ENCODE measurements around the gene VAV3.
"Not testable (repeated sequence)": the region's sequence is repeated elsewhere in the genome, so short reads cannot be mapped to it uniquely, and the experiment has no call there.

The VAV3 gene

GRCh38 chr1:107762751-107763390, 202.1 kb downstream of the VAV3 start:
- no peak overlapping the region for H3K4me3 Mint-ChIP-seq
- H3K9me3 Mint-ChIP-seq = no peaks in the 10 kb centered on the region
- H3K27me3 Mint-ChIP-seq = no peaks in the 10 kb centered on the region
- intact Hi-C loops (cut with micrococcal nuclease) = no loop called here
- H3K27ac Mint-ChIP-seq = no peak overlapping the region
- peaks cover 56% of the 10 kb centered on the region for H3K36me3 Mint-ChIP-seq (ENCODE audit: low read depth)
- no peaks in the 10 kb centered on the region for H3K4me1 Mint-ChIP-seq (ENCODE audit: low read depth)

- Mint-ChIP-seq H3K4me1 (ENCODE audit: low read depth) (no peaks in the 10 kb centered on the region), H3K27ac (no peak overlapping the region), H3K9me3 (no peaks in the 10 kb centered on the region), H3K36me3 (ENCODE audit: low read depth) (peaks cover 50% of the 10 kb centered on the region), H3K27me3 (no peaks in the 10 kb centered on the region), H3K4me3 (no peak overlapping the region)
- intact Hi-C loops (cut with micrococcal nuclease) = no loop called here
Measured at GRCh38 chr1:107760065-107760464, 204.9 kb downstream of the VAV3 start.

GRCh38 chr1:107750364-107750959, 214.5 kb downstream of the VAV3 start:
- Mint-ChIP-seq H3K27me3 (no peaks in the 10 kb centered on the region), H3K9me3 (no peaks in the 10 kb centered on the region), H3K4me1 (ENCODE audit: low read depth) (no peaks in the 10 kb centered on the region), H3K4me3 (no peak overlapping the region), H3K36me3 (ENCODE audit: low read depth) (peaks cover 43% of the 10 kb centered on the region), H3K27ac (no peak overlapping the region)
- intact Hi-C loops (cut with micrococcal nuclease) = loop anchor here (1.0 kb wide), 1 partner anchor 318 kb away; no protein-coding TSS in a partner anchor

GRCh38 chr1:107748531-107748930, 216.4 kb downstream of the VAV3 start:
- intact Hi-C loops (cut with micrococcal nuclease) = loop anchor here (10.0 kb wide), 1 partner anchor 154 kb away; no protein-coding TSS in a partner anchor
- no peak overlapping the region for H3K27ac Mint-ChIP-seq
- no peak overlapping the region for H3K4me3 Mint-ChIP-seq
- H3K27me3 Mint-ChIP-seq = no peaks in the 10 kb centered on the region
- peaks cover 30% of the 10 kb centered on the region for H3K36me3 Mint-ChIP-seq (ENCODE audit: low read depth)
- no peaks in the 10 kb centered on the region for H3K9me3 Mint-ChIP-seq
- no peaks in the 10 kb centered on the region for H3K4me1 Mint-ChIP-seq (ENCODE audit: low read depth)

GRCh38 chr1:107741242-107741641, 223.7 kb downstream of the VAV3 start:
- Mint-ChIP-seq H3K27ac (no peak overlapping the region), H3K27me3 (no peaks in the 10 kb centered on the region), H3K4me1 (ENCODE audit: low read depth) (peaks cover 33% of the 10 kb centered on the region), H3K36me3 (ENCODE audit: low read depth) (peaks cover 20% of the 10 kb centered on the region), H3K4me3 (no peak overlapping the region), H3K9me3 (no peaks in the 10 kb centered on the region)
- intact Hi-C loops (cut with micrococcal nuclease) = loop anchor here (10.0 kb wide), 1 partner anchor 146 kb away; no protein-coding TSS in a partner anchor

GRCh38 chr1:107740579-107740978, 224.4 kb downstream of the VAV3 start:
- intact Hi-C loops (cut with micrococcal nuclease) = loop anchor here (10.0 kb wide), 1 partner anchor 146 kb away; no protein-coding TSS in a partner anchor
- Mint-ChIP-seq H3K9me3 (no peaks in the 10 kb centered on the region), H3K27me3 (no peaks in the 10 kb centered on the region), H3K4me3 (no peak overlapping the region), H3K27ac (no peak overlapping the region), H3K36me3 (ENCODE audit: low read depth) (peaks cover 22% of the 10 kb centered on the region), H3K4me1 (ENCODE audit: low read depth) (peaks cover 33% of the 10 kb centered on the region)

GRCh38 chr1:107739651-107740050, 225.3 kb downstream of the VAV3 start:
- Mint-ChIP-seq H3K9me3 (no peaks in the 10 kb centered on the region), H3K27me3 (no peaks in the 10 kb centered on the region), H3K4me1 (ENCODE audit: low read depth) (peaks cover 33% of the 10 kb centered on the region), H3K36me3 (ENCODE audit: low read depth) (peaks cover 28% of the 10 kb centered on the region), H3K27ac (peak overlapping the region; percentile 85), H3K4me3 (no peak overlapping the region)
- intact Hi-C loops (cut with micrococcal nuclease) = loop anchor here (10.0 kb wide), 1 partner anchor 145 kb away; no protein-coding TSS in a partner anchor

- Mint-ChIP-seq H3K27ac (peak overlapping the region; percentile 85), H3K36me3 (ENCODE audit: low read depth) (peaks cover 28% of the 10 kb centered on the region), H3K9me3 (no peaks in the 10 kb centered on the region), H3K4me3 (no peak overlapping the region), H3K27me3 (no peaks in the 10 kb centered on the region), H3K4me1 (ENCODE audit: low read depth) (peaks cover 33% of the 10 kb centered on the region)
- intact Hi-C loops (cut with micrococcal nuclease) = no loop called here
Measured at GRCh38 chr1:107739201-107739600, 225.8 kb downstream of the VAV3 start.

- H3K4me3 Mint-ChIP-seq; intact Hi-C loops (cut with micrococcal nuclease); H3K4me1 Mint-ChIP-seq (ENCODE audit: low read depth); H3K27me3 Mint-ChIP-seq; H3K27ac Mint-ChIP-seq; H3K9me3 Mint-ChIP-seq: not testable (repeated sequence)
- H3K36me3 Mint-ChIP-seq (ENCODE audit: low read depth) = peaks cover 24% of the 10 kb centered on the region
Measured at GRCh38 chr1:107733401-107733800, 231.6 kb downstream of the VAV3 start.

- intact Hi-C loops (cut with micrococcal nuclease) = no loop called here
- H3K4me3 Mint-ChIP-seq = no peak overlapping the region
- H3K9me3 Mint-ChIP-seq = no peaks in the 10 kb centered on the region
- peaks cover 30% of the 10 kb centered on the region for H3K36me3 Mint-ChIP-seq (ENCODE audit: low read depth)
- H3K4me1 Mint-ChIP-seq (ENCODE audit: low read depth) = no peaks in the 10 kb centered on the region
- no peak overlapping the region for H3K27ac Mint-ChIP-seq
- H3K27me3 Mint-ChIP-seq = no peaks in the 10 kb centered on the region
Measured at GRCh38 chr1:107727866-107728265, 237.1 kb downstream of the VAV3 start.

- H3K36me3 Mint-ChIP-seq (ENCODE audit: low read depth) = peaks cover 31% of the 10 kb centered on the region
- intact Hi-C loops (cut with micrococcal nuclease) = no loop called here
- no peak overlapping the region for H3K27ac Mint-ChIP-seq
- H3K4me1 Mint-ChIP-seq (ENCODE audit: low read depth) = no peaks in the 10 kb centered on the region
- no peaks in the 10 kb centered on the region for H3K27me3 Mint-ChIP-seq
- H3K4me3 Mint-ChIP-seq = no peak overlapping the region
- H3K9me3 Mint-ChIP-seq = no peaks in the 10 kb centered on the region
Measured at GRCh38 chr1:107726860-107727259, 238.1 kb downstream of the VAV3 start.

- no peaks in the 10 kb centered on the region for H3K27me3 Mint-ChIP-seq
- intact Hi-C loops (cut with micrococcal nuclease) = no loop called here
- H3K27ac Mint-ChIP-seq = no peak overlapping the region
- peaks cover 45% of the 10 kb centered on the region for H3K36me3 Mint-ChIP-seq (ENCODE audit: low read depth)
- H3K9me3 Mint-ChIP-seq = no peaks in the 10 kb centered on the region
- no peaks in the 10 kb centered on the region for H3K4me1 Mint-ChIP-seq (ENCODE audit: low read depth)
- H3K4me3 Mint-ChIP-seq = no peak overlapping the region
Measured at GRCh38 chr1:107724648-107725047, 240.3 kb downstream of the VAV3 start.

GRCh38 chr1:107720210-107720609, 244.8 kb downstream of the VAV3 start:
- H3K27me3 Mint-ChIP-seq; H3K27ac Mint-ChIP-seq; H3K4me1 Mint-ChIP-seq (ENCODE audit: low read depth); H3K4me3 Mint-ChIP-seq; intact Hi-C loops (cut with micrococcal nuclease); H3K9me3 Mint-ChIP-seq: not testable (repeated sequence)
- H3K36me3 Mint-ChIP-seq (ENCODE audit: low read depth) = peaks cover 57% of the 10 kb centered on the region

- H3K9me3 Mint-ChIP-seq = peaks cover 21% of the 10 kb centered on the region
- H3K27me3 Mint-ChIP-seq = no peaks in the 10 kb centered on the region
- no peak overlapping the region for H3K27ac Mint-ChIP-seq
- peaks cover 23% of the 10 kb centered on the region for H3K36me3 Mint-ChIP-seq (ENCODE audit: low read depth)
- no peak overlapping the region for H3K4me3 Mint-ChIP-seq
- intact Hi-C loops (cut with micrococcal nuclease) = no loop called here
- H3K4me1 Mint-ChIP-seq (ENCODE audit: low read depth) = no peaks in the 10 kb centered on the region
Measured at GRCh38 chr1:107710005-107710404, 255.0 kb downstream of the VAV3 start.
